ENCODE measurements around the gene FHL1. TPM values are rescaled to one million over a fixed set of nuclear protein-coding genes. Genes with fewer than 3 reads are reported as not detected.
"Not testable (repeated sequence)": the region's sequence is repeated elsewhere in the genome, so short reads cannot be mapped to it uniquely, and the experiment has no call there.

FHL1 gene
- total RNA-seq, 2 donors from 2014 or later = 29.1 to 61.3 TPM

GRCh38 chrX:136158685-136159084 is 11.4 kb downstream of the FHL1 start:
- no peaks in the 10 kb centered on the region for H3K36me3 Mint-ChIP-seq (ENCODE audit: low read depth)
- H3K4me1 Mint-ChIP-seq = peaks cover 15% of the 10 kb centered on the region
- H3K27me3 Mint-ChIP-seq = no peaks in the 10 kb centered on the region
- no peak for DNase-seq
- no peak overlapping the region for H3K4me3 Mint-ChIP-seq
- no peak for ATAC-seq
- H3K27ac Mint-ChIP-seq = no peak overlapping the region
- H3K9me3 ChIP-seq (ENCODE audit: control insufficient read depth, low read length, poor library complexity, severe bottlenecking) = no peaks in the 10 kb centered on the region

- H3K27ac Mint-ChIP-seq = no peak overlapping the region
- H3K36me3 Mint-ChIP-seq (ENCODE audit: low read depth) = no peaks in the 10 kb centered on the region
- peak overlapping the region; percentile 52 for H3K4me3 Mint-ChIP-seq
- no peaks in the 10 kb centered on the region for H3K9me3 ChIP-seq (ENCODE audit: control insufficient read depth, low read length, poor library complexity, severe bottlenecking)
- DNase-seq (no peak), ATAC-seq (no peak)
- H3K27me3 Mint-ChIP-seq = no peaks in the 10 kb centered on the region
- peaks cover 15% of the 10 kb centered on the region for H3K4me1 Mint-ChIP-seq
Observed at GRCh38 chrX:136159611-136160025, 12.3 kb downstream of the FHL1 start.

GRCh38 chrX:136162827-136163570 is 15.7 kb downstream of the FHL1 start:
- Mint-ChIP-seq H3K4me3 (peak overlapping the region; percentile 43), H3K27ac (no peak overlapping the region), H3K4me1 (peaks cover 12% of the 10 kb centered on the region), H3K27me3 (no peaks in the 10 kb centered on the region), H3K36me3 (ENCODE audit: low read depth) (no peaks in the 10 kb centered on the region)
- DNase-seq (peak in 2 of 3 donors; percentile 7 to 36), ATAC-seq (peak; percentile 72)
- no peaks in the 10 kb centered on the region for H3K9me3 ChIP-seq (ENCODE audit: control insufficient read depth, low read length, poor library complexity, severe bottlenecking)

- H3K27ac Mint-ChIP-seq = no peak overlapping the region
- no peaks in the 10 kb centered on the region for H3K27me3 Mint-ChIP-seq
- DNase-seq (no peak), ATAC-seq (no peak)
- peaks cover 9% of the 10 kb centered on the region for H3K4me1 Mint-ChIP-seq
- no peaks in the 10 kb centered on the region for H3K9me3 ChIP-seq (ENCODE audit: control insufficient read depth, low read length, poor library complexity, severe bottlenecking)
- H3K36me3 Mint-ChIP-seq (ENCODE audit: low read depth) = no peaks in the 10 kb centered on the region
- no peak overlapping the region for H3K4me3 Mint-ChIP-seq
Observed at GRCh38 chrX:136163689-136164088, 16.4 kb downstream of the FHL1 start.

- H3K27ac Mint-ChIP-seq = no peak overlapping the region
- DNase-seq = no peak
- peaks cover 6% of the 10 kb centered on the region for H3K4me1 Mint-ChIP-seq
- H3K4me3 Mint-ChIP-seq = no peak overlapping the region
- H3K9me3 ChIP-seq (ENCODE audit: control insufficient read depth, low read length, poor library complexity, severe bottlenecking) = no peaks in the 10 kb centered on the region
- no peaks in the 10 kb centered on the region for H3K36me3 Mint-ChIP-seq (ENCODE audit: low read depth)
- no peaks in the 10 kb centered on the region for H3K27me3 Mint-ChIP-seq
- no peak for ATAC-seq
Observed at GRCh38 chrX:136165406-136165805, 18.1 kb downstream of the FHL1 start.

- ATAC-seq (no peak), DNase-seq (no peak)
- Mint-ChIP-seq H3K27ac (no peak overlapping the region), H3K4me1 (peaks cover 6% of the 10 kb centered on the region), H3K36me3 (ENCODE audit: low read depth) (no peaks in the 10 kb centered on the region), H3K27me3 (no peaks in the 10 kb centered on the region), H3K4me3 (no peak overlapping the region)
- no peaks in the 10 kb centered on the region for H3K9me3 ChIP-seq (ENCODE audit: control insufficient read depth, low read length, poor library complexity, severe bottlenecking)
Observed at GRCh38 chrX:136166221-136166855, 19.0 kb downstream of the FHL1 start.

GRCh38 chrX:136167989-136168388 is 20.7 kb downstream of the FHL1 start:
- H3K4me1 Mint-ChIP-seq; H3K36me3 Mint-ChIP-seq (ENCODE audit: low read depth); H3K27me3 Mint-ChIP-seq; DNase-seq; H3K9me3 ChIP-seq (ENCODE audit: control insufficient read depth, low read length, poor library complexity, severe bottlenecking); ATAC-seq; H3K27ac Mint-ChIP-seq; H3K4me3 Mint-ChIP-seq: not testable (repeated sequence)

GRCh38 chrX:136168929-136169735 is 21.8 kb downstream of the FHL1 start:
- H3K36me3 Mint-ChIP-seq (ENCODE audit: low read depth) = no peaks in the 10 kb centered on the region
- H3K9me3 ChIP-seq (ENCODE audit: control insufficient read depth, low read length, poor library complexity, severe bottlenecking) = no peaks in the 10 kb centered on the region
- ATAC-seq (no peak), DNase-seq (no peak)
- H3K27me3 Mint-ChIP-seq = no peaks in the 10 kb centered on the region
- no peak overlapping the region for H3K4me3 Mint-ChIP-seq
- H3K27ac Mint-ChIP-seq = no peak overlapping the region
- peaks cover 3% of the 10 kb centered on the region for H3K4me1 Mint-ChIP-seq

GRCh38 chrX:136170139-136170800 is 22.9 kb downstream of the FHL1 start:
- DNase-seq (no peak), ATAC-seq (no peak)
- Mint-ChIP-seq H3K4me1 (peaks cover 3% of the 10 kb centered on the region), H3K27me3 (no peaks in the 10 kb centered on the region), H3K36me3 (ENCODE audit: low read depth) (no peaks in the 10 kb centered on the region), H3K4me3 (no peak overlapping the region), H3K27ac (no peak overlapping the region)
- H3K9me3 ChIP-seq (ENCODE audit: control insufficient read depth, low read length, poor library complexity, severe bottlenecking) = no peaks in the 10 kb centered on the region

- no peak overlapping the region for H3K27ac Mint-ChIP-seq
- no peaks in the 10 kb centered on the region for H3K36me3 Mint-ChIP-seq (ENCODE audit: low read depth)
- ATAC-seq (no peak), DNase-seq (no peak)
- no peaks in the 10 kb centered on the region for H3K27me3 Mint-ChIP-seq
- H3K9me3 ChIP-seq (ENCODE audit: control insufficient read depth, low read length, poor library complexity, severe bottlenecking) = no peaks in the 10 kb centered on the region
- H3K4me1 Mint-ChIP-seq = peaks cover 3% of the 10 kb centered on the region
- no peak overlapping the region for H3K4me3 Mint-ChIP-seq
Observed at GRCh38 chrX:136171420-136171819, 24.1 kb downstream of the FHL1 start.

- no peaks in the 10 kb centered on the region for H3K36me3 Mint-ChIP-seq (ENCODE audit: low read depth)
- DNase-seq (no peak), ATAC-seq (no peak)
- H3K27me3 Mint-ChIP-seq = no peaks in the 10 kb centered on the region
- no peaks in the 10 kb centered on the region for H3K9me3 ChIP-seq (ENCODE audit: control insufficient read depth, low read length, poor library complexity, severe bottlenecking)
- H3K4me1 Mint-ChIP-seq = no peaks in the 10 kb centered on the region
- no peak overlapping the region for H3K4me3 Mint-ChIP-seq
- H3K27ac Mint-ChIP-seq = no peak overlapping the region
Observed at GRCh38 chrX:136176399-136176825, 29.1 kb downstream of the FHL1 start.

- no peak overlapping the region for H3K27ac Mint-ChIP-seq
- no peak overlapping the region for H3K4me3 Mint-ChIP-seq
- H3K9me3 ChIP-seq (ENCODE audit: control insufficient read depth, low read length, poor library complexity, severe bottlenecking) = no peaks in the 10 kb centered on the region
- no peaks in the 10 kb centered on the region for H3K4me1 Mint-ChIP-seq
- no peaks in the 10 kb centered on the region for H3K36me3 Mint-ChIP-seq (ENCODE audit: low read depth)
- ATAC-seq = no peak
- H3K27me3 Mint-ChIP-seq = no peaks in the 10 kb centered on the region
- no peak for DNase-seq
Observed at GRCh38 chrX:136179133-136179532, 31.8 kb downstream of the FHL1 start.

- peaks cover under 1% of the 10 kb centered on the region for H3K4me1 Mint-ChIP-seq
- H3K36me3 Mint-ChIP-seq (ENCODE audit: low read depth) = no peaks in the 10 kb centered on the region
- H3K4me3 Mint-ChIP-seq = no peak overlapping the region
- no peak overlapping the region for H3K27ac Mint-ChIP-seq
- H3K27me3 Mint-ChIP-seq = no peaks in the 10 kb centered on the region
- H3K9me3 ChIP-seq (ENCODE audit: control insufficient read depth, low read length, poor library complexity, severe bottlenecking) = no peaks in the 10 kb centered on the region
- ATAC-seq (no peak), DNase-seq (no peak)
Observed at GRCh38 chrX:136182414-136182813, 35.1 kb downstream of the FHL1 start.

Data from T-helper 17 cell (primary cell).